ENCODE results near the gene RBM14.
"Not testable (repeated sequence)": the region's sequence is repeated elsewhere in the genome, so short reads cannot be mapped to it uniquely, and the experiment has no call there.

RBM14 gene

DNA sequence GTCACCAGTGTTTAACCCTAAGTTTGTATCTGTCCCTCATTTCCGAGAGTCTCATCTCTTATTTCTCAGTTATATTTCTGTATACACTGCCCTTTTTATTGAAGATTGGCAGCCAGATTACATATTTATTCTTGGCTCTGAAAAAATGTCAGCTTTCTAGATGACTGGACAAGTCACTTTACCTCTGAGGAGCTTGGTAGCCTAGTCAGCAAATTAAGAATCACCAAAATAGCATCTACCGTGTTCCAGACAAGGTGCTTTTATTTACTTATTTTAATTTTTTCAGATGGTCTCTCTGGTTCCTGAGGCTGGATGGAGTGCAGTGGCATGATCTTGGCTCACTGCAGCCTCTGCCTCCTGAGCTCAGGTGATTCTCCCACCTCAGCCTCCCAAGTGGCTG lies 16.5 kb downstream of the RBM14 start:
- no peak for DNase-seq

DNA sequence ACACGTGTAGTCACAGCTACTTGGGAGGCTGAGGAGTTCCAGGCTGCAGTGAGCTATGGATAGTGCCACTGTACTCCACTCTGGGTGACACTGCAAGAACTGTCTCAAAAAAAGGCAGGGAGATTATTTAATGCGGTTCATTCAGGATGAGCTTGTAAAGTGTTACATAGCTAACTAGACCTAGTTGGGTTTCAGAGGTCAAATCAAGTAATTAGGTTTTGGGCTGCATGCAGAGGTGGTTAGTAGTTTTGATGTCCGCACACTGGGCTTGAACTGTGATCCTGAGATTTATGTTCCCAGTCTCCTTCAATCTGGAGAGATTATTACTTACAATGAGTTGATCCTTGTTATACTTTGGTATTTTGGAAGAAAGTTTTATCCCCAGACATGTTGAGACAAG lies 20.0 kb downstream of the RBM14 start:
- no peak for DNase-seq

DNA sequence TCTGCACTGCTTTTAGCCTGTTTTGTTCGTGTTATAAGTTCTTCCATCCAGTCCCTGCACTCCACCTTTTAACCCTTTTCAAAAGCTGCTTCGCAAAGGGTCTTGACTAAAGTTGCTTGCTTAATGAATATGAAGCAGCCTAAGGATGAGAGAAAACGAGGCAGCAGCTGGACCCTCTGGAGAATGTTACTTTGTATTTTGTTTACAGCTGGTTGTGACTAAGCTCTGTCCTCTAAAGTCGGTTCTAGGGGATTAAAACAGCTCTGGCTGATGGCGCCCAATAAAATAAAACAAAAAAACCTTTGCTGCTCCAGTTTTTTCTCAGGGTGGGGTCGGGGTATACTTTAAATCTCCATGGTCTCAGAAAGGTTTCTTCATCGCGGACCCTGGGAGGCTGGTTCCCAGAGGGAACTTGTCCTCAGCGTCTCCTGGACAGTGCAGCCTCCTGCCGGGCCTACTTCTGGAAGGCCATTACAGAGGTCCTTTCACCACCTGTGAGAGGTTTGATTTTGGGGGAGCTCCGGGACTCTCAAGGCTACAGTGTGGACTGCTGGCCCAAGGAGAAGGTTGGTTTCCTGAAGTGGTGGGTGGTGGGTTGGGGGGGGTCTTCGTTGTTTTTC lies 21.2 kb downstream of the RBM14 start:
- DNase-seq = peak in 2 of 58 donors; percentile 40 to 52

DNA sequence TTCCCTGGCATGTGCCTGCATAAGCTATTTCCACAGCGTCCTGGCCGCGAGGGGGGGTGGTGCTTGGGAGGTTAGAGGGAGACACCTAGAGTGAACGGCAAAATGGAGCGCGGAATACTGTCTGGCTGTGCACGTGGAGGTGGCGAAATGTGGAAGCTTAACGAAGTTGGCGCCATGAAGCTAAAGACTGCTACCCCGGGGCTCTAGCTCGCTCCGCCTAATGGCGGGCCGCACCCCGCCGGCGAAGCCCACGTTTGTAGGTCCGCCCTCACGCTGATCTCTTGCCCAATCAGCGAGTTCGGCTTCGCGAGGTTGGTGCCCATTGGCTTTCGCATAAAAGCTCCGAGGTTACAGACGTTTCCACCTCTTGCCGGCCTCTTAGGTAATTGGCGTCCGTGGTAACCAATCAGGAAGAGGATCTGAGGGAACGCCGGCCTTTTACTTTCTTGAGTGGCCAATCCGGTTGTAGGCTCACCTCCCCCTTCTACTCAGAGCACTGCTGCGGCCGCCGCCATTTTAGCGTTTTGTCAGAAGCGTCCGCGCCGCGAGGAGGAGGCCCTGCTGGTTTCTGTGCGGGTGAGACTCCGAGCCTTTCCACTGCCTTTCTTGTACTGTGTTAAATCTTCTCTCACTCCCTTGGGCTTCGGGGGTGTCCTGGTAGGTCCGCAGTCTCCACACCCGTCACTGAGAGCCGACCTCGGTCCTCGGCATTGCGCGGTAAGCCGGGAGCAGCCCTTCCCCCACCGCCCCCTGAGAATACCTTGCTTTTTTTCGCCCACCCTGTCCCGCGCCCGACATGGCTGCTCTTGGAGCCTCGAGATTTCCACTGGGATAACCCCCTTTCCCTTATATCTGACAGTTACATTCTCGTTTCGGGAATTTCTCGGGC lies 22.0 kb downstream of the RBM14 start, which contains the start of gene RBM4:
TSS of gene RBM4 (plus strand) at position 527 of the 889 bp plus-strand sequence. CDS start 1,009 bp downstream, outside the sequence.
- DNase-seq = peak; percentile 73 to 100 (median 98)

DNA sequence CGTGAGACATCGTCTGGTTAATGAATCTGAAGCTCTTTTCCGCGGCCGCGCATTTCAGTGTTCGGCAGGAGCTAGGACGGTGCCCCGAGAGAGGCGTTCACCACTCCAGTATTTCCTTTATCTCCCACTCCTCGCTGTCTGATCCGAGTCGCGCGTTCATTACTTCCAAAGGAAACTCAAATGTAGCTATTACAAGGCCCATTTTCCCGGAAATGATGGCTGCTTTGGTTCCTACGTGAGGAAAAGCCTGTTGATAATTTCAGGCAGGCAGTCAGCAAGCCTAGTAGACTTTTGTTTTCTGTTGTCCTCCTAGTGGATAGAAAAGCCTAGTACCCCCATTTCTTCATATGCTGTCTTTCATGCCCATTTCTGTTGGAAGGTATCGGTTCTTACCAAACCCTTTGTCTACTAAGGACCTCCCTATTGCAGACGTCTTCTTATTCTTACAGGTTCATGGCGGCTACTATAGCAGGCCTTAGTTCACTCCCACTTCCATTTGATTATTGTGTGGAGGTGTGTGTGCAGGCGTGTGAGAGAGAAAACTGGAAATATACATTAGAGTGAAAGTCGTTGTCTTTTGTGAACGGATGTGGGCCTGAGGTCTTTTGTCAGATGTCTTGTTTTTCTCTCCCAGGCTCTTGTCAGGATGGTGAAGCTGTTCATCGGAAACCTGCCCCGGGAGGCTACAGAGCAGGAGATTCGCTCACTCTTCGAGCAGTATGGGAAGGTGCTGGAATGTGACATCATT lies 22.8 kb downstream of the RBM14 start:
- DNase-seq = peak in 14 of 58 donors; percentile 19 to 69 (median 49)

DNA sequence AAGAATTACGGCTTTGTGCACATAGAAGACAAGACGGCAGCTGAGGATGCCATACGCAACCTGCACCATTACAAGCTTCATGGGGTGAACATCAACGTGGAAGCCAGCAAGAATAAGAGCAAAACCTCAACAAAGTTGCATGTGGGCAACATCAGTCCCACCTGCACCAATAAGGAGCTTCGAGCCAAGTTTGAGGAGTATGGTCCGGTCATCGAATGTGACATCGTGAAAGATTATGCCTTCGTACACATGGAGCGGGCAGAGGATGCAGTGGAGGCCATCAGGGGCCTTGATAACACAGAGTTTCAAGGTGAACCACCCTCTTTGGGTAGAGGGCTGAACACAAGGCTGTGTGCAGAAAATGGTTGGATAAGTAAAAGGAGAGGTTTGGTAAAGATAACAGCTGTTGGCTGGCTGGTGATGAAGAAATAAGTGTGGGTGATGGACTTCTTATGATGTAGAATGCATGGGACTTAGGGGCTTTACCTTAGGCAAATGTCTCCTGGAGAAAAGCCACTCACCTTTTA lies 23.4 kb downstream of the RBM14 start:
- not testable (repeated sequence) for DNase-seq

DNA sequence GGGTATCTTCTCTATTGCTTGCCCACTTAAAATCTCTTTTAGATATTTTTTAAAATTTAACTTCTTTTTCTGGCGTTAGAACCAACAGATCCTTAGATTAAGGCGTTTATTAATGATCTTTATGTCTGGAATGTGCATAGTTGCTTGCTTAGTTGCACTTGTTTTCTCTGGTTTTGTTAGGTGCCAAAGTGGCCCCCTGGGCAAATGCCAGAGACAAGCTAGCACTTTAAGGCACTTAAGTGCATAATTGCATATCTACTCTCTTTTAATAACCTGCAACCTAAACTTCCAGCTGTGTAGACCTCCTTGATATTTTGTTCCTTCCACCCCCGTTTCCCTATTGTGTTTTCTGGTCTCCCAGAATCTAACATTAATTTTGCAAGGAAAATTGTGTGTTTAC lies 25.4 kb downstream of the RBM14 start:
- no peak for DNase-seq

DNA sequence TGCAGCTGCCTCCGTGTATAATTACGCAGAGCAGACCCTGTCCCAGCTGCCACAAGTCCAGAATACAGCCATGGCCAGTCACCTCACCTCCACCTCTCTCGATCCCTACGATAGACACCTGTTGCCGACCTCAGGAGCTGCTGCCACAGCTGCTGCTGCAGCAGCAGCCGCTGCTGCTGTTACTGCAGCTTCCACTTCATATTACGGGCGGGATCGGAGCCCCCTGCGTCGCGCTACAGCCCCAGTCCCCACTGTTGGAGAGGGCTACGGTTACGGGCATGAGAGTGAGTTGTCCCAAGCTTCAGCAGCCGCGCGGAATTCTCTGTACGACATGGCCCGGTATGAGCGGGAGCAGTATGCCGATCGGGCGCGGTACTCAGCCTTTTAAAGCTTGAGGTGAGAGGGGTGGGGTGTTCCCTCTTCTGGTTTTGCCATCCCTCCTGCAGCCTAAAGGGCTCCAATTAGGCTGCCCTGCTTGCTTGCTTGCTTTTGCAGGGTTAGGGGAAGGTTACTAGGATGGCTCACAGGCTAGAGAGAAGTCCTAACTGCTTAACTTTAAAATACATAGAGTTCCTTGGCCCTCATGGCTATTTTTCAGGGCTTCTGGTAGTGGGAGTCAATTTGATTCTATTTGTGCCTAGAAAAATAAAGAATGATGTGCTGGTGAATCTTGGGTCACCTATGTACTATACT lies 27.5 kb downstream of the RBM14 start:
- DNase-seq = no peak

DNA sequence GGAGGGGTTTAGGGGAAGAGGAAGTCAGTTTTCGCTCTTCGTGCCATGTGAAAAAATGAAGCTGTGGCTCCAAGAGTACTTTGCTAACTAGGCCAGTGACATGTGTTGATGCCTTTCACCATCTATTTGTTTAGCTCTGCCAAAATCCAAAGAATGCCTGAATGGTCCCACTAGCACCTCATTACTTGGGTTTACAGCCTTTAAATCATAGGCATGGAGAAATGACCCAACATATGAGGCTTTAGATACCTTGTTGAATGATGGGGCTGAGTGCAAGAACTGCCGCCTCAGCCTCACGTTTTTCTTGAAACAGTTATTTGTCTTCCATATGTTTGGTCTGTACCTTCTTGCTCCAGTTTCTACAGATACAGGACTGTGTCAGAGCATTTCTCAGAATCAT lies 30.4 kb downstream of the RBM14 start:
- DNase-seq = no peak

DNA sequence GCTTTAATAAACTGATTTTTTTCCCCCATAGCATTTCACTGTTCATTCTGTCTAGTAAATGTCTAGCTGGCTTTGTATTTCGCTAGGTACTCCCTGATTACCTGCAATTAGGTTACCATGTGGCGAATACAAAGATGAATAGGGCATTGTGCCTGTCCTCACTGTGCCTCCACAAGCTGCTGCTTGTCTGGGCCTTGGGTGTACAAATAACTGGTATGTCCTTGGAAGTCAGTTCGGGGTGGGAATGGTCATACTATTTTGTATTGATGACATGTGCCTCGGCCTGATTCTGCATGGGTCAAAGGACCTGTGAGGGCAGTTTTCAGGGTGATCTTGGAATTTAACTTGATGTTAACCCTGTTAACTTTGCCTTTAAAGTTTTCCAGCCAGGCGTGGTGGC lies 33.5 kb downstream of the RBM14 start:
- DNase-seq = no peak

DNA sequence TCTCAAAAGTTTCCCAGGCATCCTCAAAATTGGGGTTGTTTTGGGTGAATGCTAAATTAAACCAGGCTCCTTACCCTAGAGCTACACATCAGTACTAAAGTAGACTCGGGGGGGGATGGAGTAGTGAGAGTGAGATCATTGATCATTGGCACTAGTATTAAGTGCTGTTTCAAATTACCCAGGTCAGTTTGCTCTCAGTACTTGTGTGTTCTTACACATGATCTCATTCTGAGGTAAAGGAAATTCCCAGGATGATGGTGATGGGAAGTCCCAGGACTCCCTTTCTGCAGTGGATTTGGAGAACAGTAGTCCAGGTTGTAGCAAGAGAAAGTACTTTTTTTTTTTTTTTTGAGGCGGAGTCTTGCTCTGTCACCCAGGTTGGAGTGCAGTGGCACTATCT lies 34.6 kb downstream of the RBM14 start:
- DNase-seq = no peak

DNA sequence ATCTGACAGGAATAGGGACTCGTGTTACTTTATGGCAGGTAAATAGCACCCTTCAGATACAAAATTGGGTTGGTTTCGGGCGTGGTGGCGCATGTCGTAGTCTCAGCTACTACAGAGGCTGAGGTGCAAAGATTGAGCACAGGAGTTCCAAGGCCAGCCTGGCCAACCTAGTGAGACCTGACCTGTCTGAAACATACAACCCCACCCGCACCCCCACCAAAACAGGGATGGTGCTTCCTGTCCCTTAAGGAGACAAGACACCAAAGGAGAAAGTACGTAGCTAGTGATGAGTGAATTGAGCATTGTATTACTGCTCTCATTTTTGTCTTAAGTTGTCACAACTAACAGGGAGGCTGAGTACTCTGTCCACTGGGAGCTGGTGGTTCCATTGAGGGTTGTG lies 36.2 kb downstream of the RBM14 start:
- no peak for DNase-seq

DNA sequence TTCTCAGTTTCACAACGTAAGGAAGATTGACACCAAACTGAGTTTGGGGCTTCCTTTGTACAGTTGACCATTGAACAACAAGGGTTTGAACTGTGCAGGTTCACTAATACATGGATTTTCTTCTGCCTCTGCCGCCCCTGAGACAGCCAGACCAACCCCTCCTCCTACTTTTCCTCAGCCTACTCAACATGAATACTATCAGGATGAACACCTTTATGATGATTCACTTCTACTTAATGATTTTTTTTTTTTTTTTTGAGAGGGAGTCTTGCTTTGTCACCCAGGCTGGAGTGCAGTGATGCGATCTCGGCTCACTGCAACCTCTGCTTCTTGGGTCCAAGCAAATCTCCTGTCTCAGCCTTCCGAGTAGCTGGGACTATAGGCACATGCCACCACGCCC lies 36.7 kb downstream of the RBM14 start:
- DNase-seq = no peak

DNA sequence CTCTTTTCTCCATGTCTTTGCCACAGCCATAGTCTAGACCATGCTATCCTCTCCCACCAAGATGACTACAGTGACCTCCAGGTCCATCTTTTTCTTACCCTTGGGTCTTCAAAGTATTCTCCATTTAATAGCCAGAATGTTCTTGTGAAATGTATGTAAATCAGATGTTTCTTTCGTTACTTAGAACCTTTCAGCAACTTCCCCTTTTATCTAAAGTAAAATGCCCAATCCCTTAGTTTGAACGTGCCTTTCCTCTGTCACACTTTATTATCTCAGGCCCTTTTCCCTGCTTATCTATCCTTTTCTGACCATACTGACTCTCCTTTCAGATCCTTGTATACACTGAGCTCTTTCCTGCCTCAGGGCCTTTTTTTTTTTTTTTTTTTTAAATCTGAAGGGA lies 43.3 kb downstream of the RBM14 start:
- DNase-seq = no peak

DNA sequence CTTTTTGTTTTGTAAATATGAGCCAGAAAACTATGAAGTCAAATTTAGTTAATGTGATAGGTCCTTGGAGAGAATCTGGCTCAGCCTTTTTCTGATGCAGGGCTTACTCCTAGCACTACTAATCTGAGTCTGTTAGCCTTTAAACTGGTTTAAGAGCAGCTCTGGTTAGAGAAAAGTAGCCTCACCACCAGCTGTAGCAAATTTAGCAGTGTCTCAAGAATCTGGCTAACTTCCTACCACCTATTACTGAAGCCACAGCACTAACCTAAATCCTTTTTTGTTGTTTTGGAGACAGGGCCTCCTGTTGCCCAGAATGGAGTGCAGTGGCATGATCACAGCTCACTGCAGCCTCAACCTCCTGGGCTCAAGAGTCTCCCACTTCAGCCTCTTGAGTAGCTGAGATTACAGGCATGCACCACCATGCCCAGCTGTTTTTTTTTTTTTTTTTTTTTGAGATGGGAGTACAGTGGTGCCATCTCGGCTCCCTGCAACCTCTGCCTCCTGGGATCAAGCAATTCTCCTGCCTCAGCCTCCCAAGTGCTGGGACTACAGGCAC lies 47.4 kb downstream of the RBM14 start:
- DNase-seq = no peak

DNA sequence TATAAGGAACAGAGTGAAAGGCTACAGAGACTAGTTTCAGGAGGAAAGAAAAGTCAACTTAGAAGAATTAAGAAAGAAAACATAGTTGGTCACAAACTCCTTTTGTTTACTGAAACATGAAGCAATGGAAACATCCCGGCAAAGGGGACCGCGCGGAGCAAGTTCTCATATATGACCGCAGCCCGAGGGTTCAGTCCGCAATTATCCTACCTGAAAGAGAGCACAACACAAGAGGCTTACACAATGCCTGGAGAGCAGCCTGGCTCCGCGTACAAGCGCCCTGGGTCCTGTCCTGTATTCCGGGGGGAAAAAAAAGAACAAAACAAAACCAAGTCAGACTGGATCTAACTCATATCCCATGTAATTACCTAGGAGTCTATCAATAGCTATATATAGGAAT lies 48.9 kb downstream of the RBM14 start:
- no peak for DNase-seq

DNA sequence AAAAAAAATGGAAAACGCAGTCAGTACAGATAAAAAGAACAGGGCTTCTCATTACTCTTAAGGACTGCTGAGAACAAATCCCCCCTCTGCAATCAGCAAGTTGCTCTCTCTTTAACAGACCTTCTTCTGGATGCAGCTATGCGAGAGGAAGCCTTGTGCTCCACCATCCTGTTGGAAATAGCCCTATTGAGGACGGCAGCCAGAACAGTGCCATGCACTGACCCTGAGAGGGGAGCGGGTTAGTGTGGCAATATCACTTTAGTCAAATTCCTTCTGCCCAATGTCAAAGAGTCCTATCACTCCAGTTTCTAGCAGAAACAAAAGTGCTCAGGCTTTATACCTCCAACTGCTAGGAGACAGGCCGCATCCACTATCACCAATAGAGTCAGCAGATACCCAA lies 54.4 kb downstream of the RBM14 start:
- DNase-seq = no peak

DNA sequence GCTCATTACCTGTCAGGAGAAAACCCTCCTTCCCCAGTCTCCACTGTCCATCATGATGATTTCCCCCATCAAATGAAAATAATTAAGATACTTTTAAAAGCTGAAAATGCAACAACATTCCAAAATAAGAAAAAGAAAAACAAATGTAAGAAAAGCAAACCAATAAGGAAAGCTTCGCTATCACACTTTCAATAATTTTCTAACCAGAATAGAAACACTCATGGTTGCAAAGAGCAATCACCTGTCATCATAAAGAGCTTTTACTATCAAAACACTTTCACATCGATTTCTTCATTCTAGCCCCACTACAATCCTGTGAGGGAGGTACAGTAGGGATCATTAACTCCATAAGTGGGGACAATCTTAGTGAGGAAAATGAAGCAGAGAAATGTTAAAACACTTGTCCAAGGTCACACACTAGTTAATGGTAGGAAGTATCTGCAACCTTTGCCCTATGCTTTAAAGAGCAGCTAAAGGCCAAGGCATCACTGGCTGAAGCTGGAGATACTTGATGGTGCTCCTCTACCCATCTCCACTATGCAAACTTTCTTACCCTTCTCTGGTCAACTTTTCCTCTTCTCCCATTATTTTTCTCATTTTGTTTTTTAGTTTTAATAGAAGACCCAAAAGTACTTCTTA lies 58.7 kb downstream of the RBM14 start:
- DNase-seq = no peak

DNA sequence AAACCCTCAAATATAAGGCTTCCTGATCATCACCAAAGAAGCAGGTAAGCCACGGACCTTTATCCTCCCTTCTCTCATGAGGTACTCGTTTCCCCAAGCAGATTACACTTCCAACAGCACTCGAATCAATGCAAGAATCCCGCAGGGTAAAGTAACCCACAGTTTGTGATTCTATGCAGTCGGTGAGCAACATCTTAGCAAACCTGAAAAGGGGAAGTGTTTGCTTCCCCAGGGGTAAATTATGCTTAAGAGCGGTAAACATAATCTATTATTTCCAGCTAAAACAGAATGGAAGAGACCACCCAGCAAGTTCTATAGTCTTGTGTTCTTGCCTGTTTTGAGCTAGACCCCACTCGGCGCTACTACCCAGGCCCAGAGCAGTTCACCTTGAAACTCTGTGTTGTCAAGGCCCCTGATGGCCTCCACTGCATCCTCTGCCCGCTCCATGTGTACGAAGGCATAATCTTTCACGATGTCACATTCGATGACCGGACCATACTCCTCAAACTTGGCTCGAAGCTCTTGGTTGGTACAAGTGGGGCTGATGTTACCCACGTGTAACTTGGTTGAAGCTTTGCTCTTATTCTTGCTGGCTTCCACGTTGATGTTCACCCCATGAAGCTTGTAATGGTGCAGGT lies 60.0 kb downstream of the RBM14 start:
- DNase-seq = no peak

Data from anterior cingulate cortex (tissue), 58 donors.